Renal cortex interstitium (tissue), 11 donors: Measurements from ENCODE around the gene NLRP6. TPM values are rescaled to one million over a fixed set of nuclear protein-coding genes. Genes with fewer than 3 reads are reported as not detected.
"Not testable (repeated sequence)": the region's sequence is repeated elsewhere in the genome, so short reads cannot be mapped to it uniquely, and the experiment has no call there.

Experiments
- DNase-seq, 11 donors: peaks; one replicate each; pipeline ENCODE4 v3.0.0-alpha.2; 2013; ENCODE audit warnings: low read depth in 9 of 11, low spot score in 4 of 11; ENCODE audit errors: extremely low read depth in 1 of 11
- polyA plus RNA-seq, 3 donors: library from polyadenylated mRNA; unstranded; fragments of 120-200 nt; gene quantifications; one replicate each; pipeline ENCODE4 v1.2.1, GENCODE V29; 2013; ENCODE audit not compliant: insufficient read length in 3 of 3

The NLRP6 gene
- polyA plus RNA-seq, 3 donors = 0.24 to 0.67 (median 0.55) TPM

- DNase-seq = not testable (repeated sequence)
Observed at GRCh38 chr11:314554-314875, 36.3 kb downstream of the NLRP6 start.

GRCh38 chr11:315051-315481, 36.9 kb downstream of the NLRP6 start:
- DNase-seq = no peak

- no peak for DNase-seq
Observed at GRCh38 chr11:315516-315994, 37.3 kb downstream of the NLRP6 start.

- no peak for DNase-seq
Observed at GRCh38 chr11:316031-316701, 38.0 kb downstream of the NLRP6 start.

- DNase-seq = no peak
Observed at GRCh38 chr11:316891-317301, 38.7 kb downstream of the NLRP6 start.

GRCh38 chr11:317668-318404, 39.6 kb downstream of the NLRP6 start:
- DNase-seq = not testable (repeated sequence)

GRCh38 chr11:318405-319120, 40.4 kb downstream of the NLRP6 start:
- DNase-seq = not testable (repeated sequence)

GRCh38 chr11:319121-319887, 41.1 kb downstream of the NLRP6 start:
- not testable (repeated sequence) for DNase-seq

- DNase-seq = not testable (repeated sequence)
Observed at GRCh38 chr11:319888-320273, 41.7 kb downstream of the NLRP6 start.

- no peak for DNase-seq
Observed at GRCh38 chr11:324156-324555, 45.9 kb downstream of the NLRP6 start.

GRCh38 chr11:324593-325517, 46.6 kb downstream of the NLRP6 start:
- not testable (repeated sequence) for DNase-seq

- no peak for DNase-seq
Observed at GRCh38 chr11:325796-326591, 47.8 kb downstream of the NLRP6 start.

GRCh38 chr11:326592-326841, 48.3 kb downstream of the NLRP6 start:
- DNase-seq = no peak

GRCh38 chr11:326842-327580, 48.8 kb downstream of the NLRP6 start:
- DNase-seq = no peak

- no peak for DNase-seq
Observed at GRCh38 chr11:327581-327923, 49.3 kb downstream of the NLRP6 start.

GRCh38 chr11:328012-328411, 49.8 kb downstream of the NLRP6 start:
- no peak for DNase-seq

GRCh38 chr11:328516-329100, 50.4 kb downstream of the NLRP6 start:
- DNase-seq = not testable (repeated sequence)
